HUES64 (cell line): ENCODE results near the gene ETFA.

Experiments
- H3K27ac ChIP-seq: 2 replicates; pipeline ENCODE4 v1.7.0; 2013; ENCODE audit warnings: low read depth, low read length, inconsistent platforms
- H3K27me3 ChIP-seq: 2 replicates; pipeline ENCODE4 v1.6.1; 2013; ENCODE audit warnings: mild to moderate bottlenecking, low read length; ENCODE audit not compliant: insufficient read depth
- H3K36me3 ChIP-seq: 2 replicates; pipeline ENCODE4 v1.6.1; 2013; ENCODE audit warnings: mild to moderate bottlenecking, low read length; ENCODE audit not compliant: insufficient read depth
- H3K4me1 ChIP-seq: 2 replicates; pipeline ENCODE4 v1.6.1; 2013; ENCODE audit warnings: mild to moderate bottlenecking, low read length, moderate library complexity; ENCODE audit not compliant: insufficient read depth
- H3K4me3 ChIP-seq: 2 replicates; pipeline ENCODE4 v1.5.1; 2013; ENCODE audit warnings: mild to moderate bottlenecking, low read length, moderate library complexity
- H3K9ac ChIP-seq: 2 replicates; pipeline ENCODE4 v1.6.1; 2013; ENCODE audit warnings: mild to moderate bottlenecking, low read depth, low read length
- H3K9me3 ChIP-seq: 2 replicates; pipeline ENCODE4 v1.6.1; 2013; ENCODE audit warnings: low read depth, low read length; ENCODE audit not compliant: insufficient read depth
- WGBS: fragments of 150-250, 120-280 bp; methylation state at CpG from one replicate; pipeline ENCODE4 v1.1.7; 2013; ENCODE audit warnings: missing lambda C conversion rate; 5-methylcytosine and 5-hydroxymethylcytosine counted together

Gene ETFA

DNA sequence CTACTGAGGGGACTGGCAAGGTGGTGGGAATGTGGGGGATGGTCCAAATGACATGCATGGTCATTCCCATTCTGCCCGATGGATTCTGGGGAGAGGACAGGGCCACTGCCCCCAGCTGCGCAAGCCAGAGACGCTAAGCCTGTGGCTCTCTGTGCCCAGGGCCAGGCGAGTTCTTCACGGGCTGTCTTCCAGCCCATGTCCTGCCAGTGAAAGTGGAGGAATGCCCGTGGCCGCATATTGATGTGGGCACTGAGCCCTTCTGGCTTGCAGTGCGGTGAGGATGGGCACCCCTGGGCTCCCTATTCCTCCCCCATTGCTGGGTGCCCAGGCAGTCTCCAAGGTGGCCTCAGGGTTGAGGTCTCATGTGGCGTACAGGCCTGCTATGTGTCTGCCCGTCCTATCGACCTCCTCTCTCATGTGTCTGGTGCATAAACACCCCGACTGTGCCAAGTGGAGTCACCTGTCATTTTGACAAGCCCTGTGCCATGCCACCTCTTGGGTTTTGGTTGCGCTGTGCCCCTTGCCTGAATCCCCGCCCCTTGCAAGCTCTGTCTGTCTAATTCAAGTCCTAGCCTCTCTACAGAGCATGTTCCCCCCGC, 134.7 kb downstream of the ETFA start:
- Histone ChIP-seq H3K9me3 (no peaks in the 10 kb centered on the region), H3K4me3 (no peak overlapping the region), H3K36me3 (no peaks in the 10 kb centered on the region), H3K27ac (no peak overlapping the region), H3K4me1 (no peaks in the 10 kb centered on the region), H3K9ac (no peak overlapping the region), H3K27me3 (no peaks in the 10 kb centered on the region; the same call in 1 of the 2 replicates)
- WGBS = 97% methylated on average over 15 of the region's 15 CpGs

DNA sequence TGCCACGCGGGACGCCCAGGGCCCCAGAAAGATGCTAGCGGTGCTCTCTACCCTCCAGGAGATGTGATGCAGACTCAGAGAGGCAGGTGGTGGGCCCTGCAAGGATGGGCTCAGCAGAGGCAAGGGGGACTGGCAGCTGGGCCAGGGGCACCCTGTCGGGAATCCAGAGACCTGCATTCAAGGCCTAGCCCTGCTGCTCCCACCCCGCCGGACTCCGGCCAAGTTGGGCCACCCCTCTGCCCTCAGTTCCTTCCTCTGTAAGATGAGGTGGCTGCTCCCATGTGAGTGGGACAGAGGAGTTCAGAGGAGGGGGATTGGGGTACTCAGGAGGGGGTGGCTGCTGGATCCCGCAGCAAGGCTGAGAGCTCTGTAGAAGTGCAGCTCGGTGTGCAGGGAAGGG, 135.2 kb downstream of the ETFA start:
- 95% methylated on average over 10 of the region's 10 CpGs for WGBS
- H3K9me3 ChIP-seq = no peaks in the 10 kb centered on the region
- H3K4me1 ChIP-seq = no peaks in the 10 kb centered on the region

DNA sequence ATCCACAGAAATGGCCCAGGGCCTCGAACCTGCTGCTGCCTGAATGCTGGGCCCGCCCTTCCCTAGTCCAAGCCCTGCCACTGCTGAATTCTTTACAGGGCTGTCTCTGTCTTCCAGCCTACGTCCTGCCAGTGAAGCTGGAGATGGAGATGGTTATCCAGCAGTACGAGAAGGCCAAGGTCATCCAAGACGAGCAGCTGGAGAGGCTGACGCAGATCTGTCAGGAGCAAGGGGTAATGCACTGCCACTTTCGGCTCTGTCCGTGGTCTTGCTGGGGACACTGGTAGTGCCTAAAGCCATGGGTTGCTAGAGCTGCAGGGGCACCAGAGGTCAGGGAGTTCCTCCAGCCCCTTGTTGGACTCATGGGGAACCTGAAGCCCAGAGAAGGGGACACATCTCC, 135.8 kb downstream of the ETFA start:
- no peak overlapping the region for H3K4me3 ChIP-seq
- no peak overlapping the region for H3K9ac ChIP-seq
- H3K27ac ChIP-seq = no peak overlapping the region
- H3K4me1 ChIP-seq = no peaks in the 10 kb centered on the region
- no peaks in the 10 kb centered on the region for H3K9me3 ChIP-seq
- 96% methylated on average over 8 of the region's 8 CpGs for WGBS
- no peaks in the 10 kb centered on the region for H3K36me3 ChIP-seq
- no peaks in the 10 kb centered on the region; the same call in 1 of the 2 replicates for H3K27me3 ChIP-seq

More for the DNA sequence above, 135.2 kb downstream of the ETFA start:
- no peak overlapping the region for H3K9ac ChIP-seq
- no peak overlapping the region for H3K27ac ChIP-seq
- no peaks in the 10 kb centered on the region for H3K36me3 ChIP-seq
- no peaks in the 10 kb centered on the region; the same call in 1 of the 2 replicates for H3K27me3 ChIP-seq
- H3K4me3 ChIP-seq = no peak overlapping the region

DNA sequence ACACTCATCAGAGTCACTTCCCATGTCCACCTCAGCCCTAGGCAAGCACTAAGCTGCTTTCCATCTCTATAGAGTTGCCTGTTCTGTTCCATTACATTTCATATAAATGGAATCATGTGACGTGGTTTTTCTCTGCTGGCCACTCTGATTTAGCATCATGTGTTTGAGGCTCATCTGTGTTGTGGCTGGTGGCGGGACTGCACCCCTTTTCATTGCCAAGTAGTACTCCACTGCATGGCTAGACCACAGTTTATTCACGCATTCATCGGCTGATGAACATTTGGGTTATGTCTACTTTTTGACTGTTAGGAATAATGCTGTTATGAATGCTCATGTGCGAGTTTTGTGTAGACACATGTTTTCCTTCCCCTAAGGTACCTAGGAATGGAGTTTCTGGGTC, 136.6 kb downstream of the ETFA start:
- no peak overlapping the region for H3K27ac ChIP-seq
- no peak overlapping the region for H3K4me3 ChIP-seq
- H3K27me3 ChIP-seq = no peaks in the 10 kb centered on the region; the same call in 1 of the 2 replicates
- no peaks in the 10 kb centered on the region for H3K9me3 ChIP-seq
- no peak overlapping the region for H3K9ac ChIP-seq
- no peaks in the 10 kb centered on the region for H3K36me3 ChIP-seq
- H3K4me1 ChIP-seq = no peaks in the 10 kb centered on the region
- 97% methylated on average over 5 of the region's 5 CpGs for WGBS

DNA sequence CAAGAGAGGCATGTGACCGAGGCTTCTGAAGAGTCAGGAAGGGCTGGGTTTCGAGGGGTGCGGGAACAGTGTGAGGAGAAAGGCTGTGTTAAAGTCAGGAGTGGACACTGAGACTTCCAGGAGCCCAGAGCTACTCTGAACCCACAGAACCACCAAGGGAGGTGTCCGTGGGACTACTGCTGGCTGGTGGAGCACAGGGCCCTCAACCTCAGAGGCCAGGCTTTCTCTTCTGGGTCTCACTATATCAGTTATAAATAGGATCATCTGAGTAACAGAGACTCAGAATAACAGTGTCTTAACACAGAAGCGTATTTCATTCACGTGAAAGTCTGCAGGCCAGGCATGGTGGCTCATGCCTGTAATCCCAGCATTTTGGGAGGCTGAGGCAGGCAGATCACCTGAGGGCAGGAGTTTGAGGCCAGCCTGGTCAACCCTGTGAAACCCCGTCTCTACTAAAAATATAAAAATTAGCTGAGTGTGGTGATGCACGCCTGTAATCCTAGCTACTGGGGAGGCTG, 137.9 kb downstream of the ETFA start:
- no peak overlapping the region for H3K9ac ChIP-seq
- H3K27me3 ChIP-seq = no peaks in the 10 kb centered on the region; the same call in 1 of the 2 replicates
- H3K36me3 ChIP-seq = no peaks in the 10 kb centered on the region
- H3K9me3 ChIP-seq = no peaks in the 10 kb centered on the region
- peaks cover 3% of the 10 kb centered on the region; the same call in 1 of the 2 replicates for H3K4me1 ChIP-seq
- WGBS = 96% methylated on average over 8 of the region's 8 CpGs
- H3K27ac ChIP-seq = no peak overlapping the region
- no peak overlapping the region for H3K4me3 ChIP-seq

DNA sequence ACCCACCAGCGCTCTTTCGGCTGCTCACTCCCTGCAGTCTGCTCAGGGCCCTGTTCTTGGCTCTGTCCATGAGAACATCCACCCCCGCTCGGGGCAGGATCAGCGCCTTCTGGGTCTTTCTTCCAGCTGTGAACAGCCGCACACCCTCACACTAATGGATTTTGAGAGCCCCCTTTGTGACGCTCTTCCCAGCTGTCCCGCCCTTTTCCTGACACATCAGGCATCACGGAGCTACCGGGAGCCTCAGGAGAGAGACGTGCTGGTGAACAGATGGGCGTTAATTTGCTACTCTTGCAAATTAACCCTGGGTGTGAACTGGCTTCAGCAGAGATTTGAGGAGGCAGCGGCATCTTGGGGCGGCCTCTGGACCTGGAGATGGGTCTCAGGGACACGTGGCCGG, 138.5 kb downstream of the ETFA start:
- H3K9ac ChIP-seq = no peak overlapping the region
- no peak overlapping the region for H3K27ac ChIP-seq
- H3K27me3 ChIP-seq = no peaks in the 10 kb centered on the region; the same call in 1 of the 2 replicates
- H3K4me1 ChIP-seq = peaks cover 3% of the 10 kb centered on the region; the same call in 1 of the 2 replicates
- no peaks in the 10 kb centered on the region for H3K36me3 ChIP-seq
- no peaks in the 10 kb centered on the region for H3K9me3 ChIP-seq
- 85% methylated on average over 16 of the region's 16 CpGs for WGBS
- H3K4me3 ChIP-seq = no peak overlapping the region

DNA sequence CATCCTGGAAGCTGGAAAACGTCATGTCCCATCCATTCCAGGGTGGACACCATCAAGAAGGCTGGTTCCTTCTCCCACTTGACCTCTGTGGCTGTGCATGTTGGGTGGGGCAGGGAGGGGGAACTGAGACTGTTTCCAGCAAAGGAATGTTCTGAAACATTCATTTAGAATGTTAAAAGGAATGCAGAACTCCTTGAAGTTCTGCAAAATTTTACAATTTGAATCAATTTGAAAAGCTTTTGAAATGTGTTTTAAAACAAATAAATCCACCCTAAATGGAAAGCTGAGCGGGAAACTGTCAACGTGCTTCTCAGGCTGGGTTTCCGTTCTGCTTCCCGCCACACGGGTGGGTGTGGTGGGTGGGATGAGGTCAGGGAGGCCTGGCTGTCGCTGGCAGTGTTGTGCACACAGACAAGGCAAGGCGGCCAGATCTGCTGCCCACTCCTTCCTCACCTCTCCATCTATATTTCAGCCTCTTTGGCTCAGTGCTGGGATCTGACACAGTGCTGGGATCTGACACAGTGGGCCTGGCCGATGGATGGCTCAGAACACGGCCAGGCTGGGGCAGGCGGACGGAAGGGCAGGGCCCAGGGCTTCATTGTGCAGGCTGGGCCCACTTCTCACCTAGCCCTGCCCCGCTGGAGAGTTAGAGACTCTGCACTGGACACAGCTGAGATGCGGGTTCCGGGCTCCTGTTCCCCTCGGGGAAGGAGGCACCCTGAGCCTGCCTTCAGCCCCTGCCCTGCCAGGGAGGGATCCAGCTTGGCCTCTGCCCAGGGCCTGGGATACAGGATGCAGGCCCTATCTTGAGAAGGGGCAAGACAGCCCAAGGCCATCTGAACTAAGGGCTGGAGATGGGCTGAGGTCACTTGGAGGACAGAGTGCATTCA, 141.1 kb downstream of the ETFA start:
- no peaks in the 10 kb centered on the region for H3K27me3 ChIP-seq
- WGBS = 90% methylated on average over 16 of the region's 16 CpGs

DNA sequence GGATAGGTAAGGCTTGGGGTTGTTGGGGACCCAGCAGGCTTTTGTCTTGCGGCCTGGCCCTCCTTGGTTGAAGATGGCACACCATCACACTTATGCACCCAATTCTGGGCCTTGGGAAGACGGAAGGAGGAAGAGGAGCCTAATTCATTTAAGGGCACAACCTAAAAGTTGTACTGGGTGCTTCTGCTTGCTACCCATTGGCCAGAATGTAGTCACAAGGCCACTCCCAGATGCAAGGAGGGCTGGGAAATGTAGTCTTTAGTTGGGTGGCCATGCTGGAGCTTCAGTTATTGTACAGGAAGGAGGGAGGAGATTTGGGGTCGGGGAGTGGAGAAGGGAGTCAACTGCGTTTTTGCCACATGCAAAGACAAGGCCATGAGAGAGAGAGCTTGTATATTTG, 142.3 kb downstream of the ETFA start:
- H3K9me3 ChIP-seq = no peaks in the 10 kb centered on the region

More for the DNA sequence above, 141.1 kb downstream of the ETFA start:
- Histone ChIP-seq H3K9ac (no peak overlapping the region), H3K4me1 (peaks cover 3% of the 10 kb centered on the region; the same call in 1 of the 2 replicates), H3K9me3 (no peaks in the 10 kb centered on the region), H3K36me3 (no peaks in the 10 kb centered on the region), H3K4me3 (no peak overlapping the region), H3K27ac (no peak overlapping the region)

DNA sequence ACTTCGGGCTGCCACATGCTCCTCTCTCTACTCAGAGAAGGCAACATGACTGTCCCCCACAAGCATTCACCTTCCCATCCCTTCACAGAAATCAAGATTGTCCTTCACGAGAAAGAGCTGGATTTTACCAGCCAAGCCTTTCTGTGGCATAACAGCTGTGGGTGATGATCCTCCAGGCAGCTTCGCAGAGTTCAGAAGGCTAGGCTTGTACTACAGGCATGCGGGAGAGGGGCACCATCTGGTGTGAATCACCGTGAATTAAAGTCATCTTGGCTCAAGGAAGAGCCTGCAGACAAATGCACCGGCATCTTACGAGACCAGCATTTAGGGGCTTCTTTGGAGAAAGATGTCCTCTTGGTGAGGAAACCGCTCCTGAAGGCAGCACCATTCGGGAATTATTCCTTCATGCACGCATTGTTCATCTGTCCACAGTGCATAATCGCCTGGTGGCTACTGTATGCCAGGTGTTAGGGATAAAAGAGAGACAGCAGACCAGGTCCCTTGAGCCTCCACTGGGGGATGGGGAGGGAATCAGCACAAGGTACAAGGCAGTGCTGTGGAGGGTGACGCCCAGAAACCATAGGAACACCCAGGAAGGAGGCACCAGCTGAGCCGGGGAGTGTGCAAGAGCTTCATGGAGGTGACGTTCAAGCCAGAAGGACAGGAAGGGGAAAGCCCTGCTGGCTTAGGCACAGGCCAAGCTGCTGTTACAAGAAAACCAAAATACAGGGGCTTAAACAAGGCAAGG, 142.9 kb downstream of the ETFA start:
- Histone ChIP-seq H3K9me3 (no peaks in the 10 kb centered on the region), H3K27ac (no peak overlapping the region), H3K4me3 (no peak overlapping the region), H3K36me3 (no peaks in the 10 kb centered on the region), H3K4me1 (peaks cover 5% of the 10 kb centered on the region; the same call in 1 of the 2 replicates), H3K27me3 (no peaks in the 10 kb centered on the region), H3K9ac (no peak overlapping the region)
- WGBS = 94% methylated on average over 14 of the region's 14 CpGs

More for the DNA sequence above, 142.3 kb downstream of the ETFA start:
- Histone ChIP-seq H3K27ac (no peak overlapping the region), H3K4me3 (no peak overlapping the region), H3K36me3 (no peaks in the 10 kb centered on the region), H3K4me1 (peaks cover 3% of the 10 kb centered on the region; the same call in 1 of the 2 replicates), H3K27me3 (no peaks in the 10 kb centered on the region), H3K9ac (no peak overlapping the region)
- 70% methylated on average over 4 of the region's 4 CpGs for WGBS

DNA sequence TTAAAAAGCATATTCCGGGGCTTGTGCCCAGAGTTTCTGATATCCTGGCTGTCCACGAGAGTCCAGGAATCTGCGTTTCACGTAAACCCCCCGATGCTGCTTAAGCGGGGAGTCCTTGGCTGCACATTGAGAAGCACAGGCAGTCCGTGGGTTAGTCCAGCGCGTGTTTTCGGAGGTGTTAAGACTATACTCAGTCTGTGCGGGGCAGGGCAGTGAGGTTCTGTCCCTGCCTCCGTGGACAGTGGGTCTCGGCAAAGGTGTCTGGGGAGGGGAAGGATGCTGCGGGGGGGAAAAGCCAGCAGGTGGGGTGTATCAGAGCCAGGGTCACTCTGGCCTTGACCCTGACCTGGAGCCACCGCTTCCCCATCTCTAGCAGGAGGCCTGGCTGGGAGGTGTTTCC, 145.3 kb downstream of the ETFA start:
- Histone ChIP-seq H3K27me3 (no peaks in the 10 kb centered on the region), H3K9me3 (no peaks in the 10 kb centered on the region), H3K27ac (no peak overlapping the region), H3K4me1 (peaks cover 8% of the 10 kb centered on the region; the same call in 1 of the 2 replicates), H3K4me3 (no peak overlapping the region), H3K36me3 (no peaks in the 10 kb centered on the region), H3K9ac (no peak overlapping the region)
- 93% methylated on average over 15 of the region's 15 CpGs for WGBS
